EL (cell line): ENCODE data around the gene NKD1.
A peak's percentile ranks its signal among the peaks of the same experiment; 100 is the strongest.
"Not testable (repeated sequence)": the region's sequence is repeated elsewhere in the genome, so short reads cannot be mapped to it uniquely, and the experiment has no call there.

ENCODE experiments used
- DNase-seq: peaks from one replicate; pipeline ENCODE4 v3.0.0-alpha.2; 2016

NKD1 gene

DNA sequence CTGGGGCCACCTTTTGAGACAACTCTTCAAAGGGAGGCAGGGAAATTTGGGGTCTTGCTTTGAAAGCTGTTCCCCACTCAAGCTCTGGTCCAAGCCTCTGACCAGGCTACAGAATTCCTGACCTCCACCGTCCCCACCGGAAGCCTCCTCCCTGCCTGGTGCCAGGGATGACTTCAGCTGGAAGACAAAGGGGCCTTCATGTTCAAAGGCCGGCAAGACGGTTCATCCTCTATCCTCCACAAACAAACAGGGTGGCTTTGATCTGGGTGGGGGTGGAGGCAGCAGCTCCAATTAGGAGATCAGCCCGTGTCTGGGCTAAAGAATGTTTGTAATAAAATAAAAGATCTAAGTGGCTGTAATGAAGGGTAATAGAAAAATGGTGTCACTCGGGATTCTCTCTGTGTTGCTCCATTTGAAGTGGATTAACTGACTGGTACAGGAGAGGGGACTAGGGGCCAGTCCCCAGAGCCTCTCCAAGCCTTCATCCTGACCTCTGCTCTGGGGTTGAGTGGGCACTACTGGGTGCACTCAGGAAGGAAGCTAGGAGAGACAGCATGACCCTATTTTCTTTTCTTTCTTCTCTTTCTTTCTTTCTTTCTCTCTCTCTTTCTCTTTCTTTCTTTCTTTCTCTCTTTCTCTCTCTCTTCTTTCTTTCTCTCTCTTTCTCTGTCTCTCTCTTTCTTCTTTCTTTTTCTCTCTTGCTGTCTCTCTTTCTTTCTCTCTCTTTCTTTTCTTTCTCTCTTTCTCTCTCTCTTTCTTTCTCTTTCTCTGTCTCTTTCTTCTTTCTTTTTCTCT lies 27.5 kb upstream of the NKD1 start:
- DNase-seq: no peak

DNA sequence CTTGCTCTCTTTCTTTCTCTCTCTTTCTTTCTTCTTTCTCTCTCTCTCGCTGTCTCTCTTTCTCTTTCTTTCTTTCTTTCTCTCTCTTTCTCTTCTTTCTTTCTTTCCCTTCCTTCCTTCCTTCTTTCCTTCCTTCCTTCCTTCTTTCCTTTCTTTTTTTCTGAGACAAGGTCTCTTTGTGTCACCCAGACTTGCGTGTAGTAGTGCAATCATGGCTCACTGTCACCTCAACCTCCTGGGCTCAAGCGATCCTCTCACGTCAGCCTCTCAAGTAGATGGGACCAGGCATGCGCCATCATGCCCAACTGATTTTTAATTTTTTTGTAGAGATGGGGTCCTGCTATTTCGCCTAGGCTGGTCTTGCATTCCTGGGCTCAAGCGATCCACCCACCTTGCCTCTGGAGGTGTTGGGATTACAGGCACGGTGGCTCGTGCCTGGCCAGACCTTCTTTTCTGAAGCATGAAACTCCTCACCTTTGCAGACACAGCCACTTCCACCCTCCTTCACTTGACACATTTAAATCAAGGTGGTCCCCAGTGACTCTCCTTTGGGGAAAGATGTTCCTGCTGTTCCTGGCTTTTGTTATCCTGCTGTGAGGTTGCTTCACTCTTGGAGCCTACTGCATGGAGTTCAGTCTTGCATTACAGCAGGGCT lies 26.8 kb upstream of the NKD1 start:
- DNase-seq: no peak

DNA sequence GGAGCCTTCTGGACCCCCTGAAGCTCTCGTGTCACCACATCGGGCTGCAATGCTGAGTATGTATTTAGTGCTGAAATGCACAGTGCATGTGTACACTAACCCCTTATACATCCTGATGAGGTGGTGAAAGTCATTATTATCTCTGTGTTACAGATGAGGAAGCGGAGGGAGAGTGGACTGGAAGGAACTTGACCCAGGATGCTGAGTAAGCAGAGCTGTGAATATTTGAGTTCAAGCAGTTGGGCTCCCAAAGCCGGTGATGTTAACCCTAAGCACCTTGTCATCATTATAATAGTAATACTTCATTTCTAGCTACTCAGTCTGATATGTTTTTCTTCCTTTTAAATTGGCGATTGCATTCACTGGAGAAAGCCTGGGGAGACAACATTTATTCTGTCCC lies 25.9 kb upstream of the NKD1 start:
- no peak for DNase-seq

- no peak for DNase-seq
Observed at GRCh38 chr16:50523710-50524109, 24.5 kb upstream of the NKD1 start.

- DNase-seq: no peak
Observed at GRCh38 chr16:50525262-50525661, 22.9 kb upstream of the NKD1 start.

DNA sequence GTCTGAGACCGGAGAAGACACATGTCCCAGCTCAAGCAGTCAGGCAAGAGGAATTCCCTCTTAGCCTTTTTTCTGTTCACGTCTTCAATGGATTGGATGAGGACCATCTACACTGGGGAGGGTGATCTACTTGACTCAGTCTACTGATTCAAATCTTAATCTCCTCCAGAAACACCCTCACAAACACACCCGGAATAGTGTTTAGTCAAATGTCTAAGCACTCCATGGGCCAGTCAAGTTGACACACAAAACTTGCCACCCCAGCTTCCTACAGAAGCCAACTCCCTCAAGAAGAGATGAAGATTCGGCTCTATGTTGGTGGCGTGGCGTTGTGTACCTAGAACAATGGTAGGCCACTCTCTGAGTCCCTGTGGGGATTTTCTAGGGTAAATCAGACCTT lies 22.5 kb upstream of the NKD1 start:
- DNase-seq: no peak

GRCh38 chr16:50526249-50526648 lies 21.9 kb upstream of the NKD1 start:
- DNase-seq: no peak

- no peak for DNase-seq
Observed at GRCh38 chr16:50526796-50527195, 21.4 kb upstream of the NKD1 start.

DNA sequence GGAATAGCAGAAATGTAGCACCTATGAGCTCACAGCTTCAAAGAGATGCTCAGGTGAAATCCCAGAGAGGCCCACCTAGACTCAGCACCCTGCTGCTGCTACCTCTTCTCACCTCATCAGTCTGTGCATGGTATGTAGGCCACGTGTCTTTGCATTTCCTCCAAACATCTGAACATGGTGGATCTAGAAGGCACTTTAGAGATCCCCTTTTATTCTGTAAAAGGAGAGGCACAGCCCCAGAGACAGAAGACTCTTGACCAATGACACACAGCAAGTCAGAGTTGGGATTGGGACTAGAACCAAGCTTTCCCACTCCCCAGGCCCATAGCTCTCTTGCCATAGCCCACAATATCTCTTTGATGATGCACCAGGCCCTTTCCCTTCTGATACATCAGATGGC lies 19.4 kb upstream of the NKD1 start:
- no peak for DNase-seq

DNA sequence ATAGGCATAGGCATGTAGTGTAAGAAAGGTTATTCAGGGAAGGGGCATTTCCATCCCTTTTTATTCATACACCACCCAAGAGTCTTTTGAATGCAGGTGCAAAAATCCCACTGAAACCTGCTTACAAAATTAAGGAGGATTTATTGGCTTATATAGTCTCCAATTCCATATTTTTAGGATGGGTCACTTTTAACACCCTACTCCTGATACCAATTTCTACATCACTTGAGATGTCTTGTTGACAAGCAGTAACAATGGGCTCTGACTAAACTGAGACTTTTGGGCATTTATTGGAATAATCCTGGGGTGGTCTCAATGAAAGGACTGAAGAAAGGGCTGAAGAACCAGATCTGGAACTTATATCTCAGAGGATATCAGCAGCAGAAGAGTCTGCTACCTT lies 18.9 kb upstream of the NKD1 start:
- DNase-seq: no peak

- DNase-seq: no peak
Observed at GRCh38 chr16:50530277-50531236, 17.6 kb upstream of the NKD1 start.

GRCh38 chr16:50531359-50531758 lies 16.8 kb upstream of the NKD1 start:
- DNase-seq: no peak

GRCh38 chr16:50531901-50532300 lies 16.3 kb upstream of the NKD1 start:
- no peak for DNase-seq

GRCh38 chr16:50532576-50532975 lies 15.6 kb upstream of the NKD1 start:
- no peak for DNase-seq

DNA sequence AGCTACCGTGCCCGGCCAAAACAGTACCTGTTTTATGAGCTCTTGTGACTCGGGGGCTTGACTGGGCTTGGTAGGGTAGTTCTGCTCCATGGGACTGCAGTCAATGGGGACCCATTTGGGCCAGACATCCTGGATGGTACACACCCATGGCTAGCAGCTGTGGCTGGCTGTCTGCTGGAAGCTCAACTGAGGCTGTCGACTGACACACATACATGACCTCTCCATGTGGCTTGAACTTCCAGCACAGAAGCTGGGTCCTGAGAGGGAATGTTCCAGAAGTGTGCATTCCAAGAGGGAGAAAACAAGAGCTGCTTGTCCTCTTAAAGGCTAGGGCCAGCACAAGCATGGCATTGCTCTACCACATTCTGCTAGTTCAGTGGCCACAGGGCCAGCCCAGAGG lies 14.9 kb upstream of the NKD1 start:
- DNase-seq: no peak

DNA sequence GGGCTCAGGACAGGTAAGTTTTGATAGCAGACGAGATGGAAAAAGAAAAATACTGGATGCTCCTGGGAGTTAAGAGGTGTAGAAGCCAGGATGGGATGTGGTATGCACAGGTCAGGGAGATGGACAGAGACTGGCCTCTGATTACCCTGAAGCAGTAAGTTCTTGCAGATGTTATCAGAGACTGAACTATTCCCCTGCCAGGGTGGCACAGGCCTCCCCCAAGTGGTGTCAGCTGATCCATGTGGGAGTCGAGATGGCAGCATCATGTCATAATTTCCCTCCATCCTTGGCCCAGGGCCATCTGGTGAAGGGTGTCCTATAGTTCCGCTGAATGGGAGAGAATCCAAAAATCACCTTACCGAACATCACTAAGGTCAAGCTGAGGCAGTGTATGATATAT lies 14.1 kb upstream of the NKD1 start:
- no peak for DNase-seq

DNA sequence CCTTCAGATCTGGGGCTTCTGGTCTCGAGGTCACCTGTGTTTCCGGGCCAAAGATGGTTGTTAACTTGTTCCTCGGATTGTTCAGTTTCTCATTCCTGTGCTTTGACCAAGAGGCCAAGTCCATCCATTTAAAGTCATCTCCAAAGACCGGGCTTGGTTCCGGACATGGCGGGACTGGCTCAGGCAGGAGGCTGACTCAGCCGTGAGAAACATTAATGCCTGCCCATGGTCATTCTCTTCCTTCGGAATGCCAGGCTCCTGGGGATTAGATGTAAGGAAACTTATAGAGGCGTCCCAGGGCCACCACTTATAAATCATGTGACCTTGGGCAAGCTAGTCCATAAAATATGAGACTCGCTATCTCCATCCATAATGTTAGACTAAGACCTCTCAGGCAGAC lies 13.6 kb upstream of the NKD1 start:
- DNase-seq: no peak

- DNase-seq: no peak
Observed at GRCh38 chr16:50534958-50535357, 13.2 kb upstream of the NKD1 start.

DNA sequence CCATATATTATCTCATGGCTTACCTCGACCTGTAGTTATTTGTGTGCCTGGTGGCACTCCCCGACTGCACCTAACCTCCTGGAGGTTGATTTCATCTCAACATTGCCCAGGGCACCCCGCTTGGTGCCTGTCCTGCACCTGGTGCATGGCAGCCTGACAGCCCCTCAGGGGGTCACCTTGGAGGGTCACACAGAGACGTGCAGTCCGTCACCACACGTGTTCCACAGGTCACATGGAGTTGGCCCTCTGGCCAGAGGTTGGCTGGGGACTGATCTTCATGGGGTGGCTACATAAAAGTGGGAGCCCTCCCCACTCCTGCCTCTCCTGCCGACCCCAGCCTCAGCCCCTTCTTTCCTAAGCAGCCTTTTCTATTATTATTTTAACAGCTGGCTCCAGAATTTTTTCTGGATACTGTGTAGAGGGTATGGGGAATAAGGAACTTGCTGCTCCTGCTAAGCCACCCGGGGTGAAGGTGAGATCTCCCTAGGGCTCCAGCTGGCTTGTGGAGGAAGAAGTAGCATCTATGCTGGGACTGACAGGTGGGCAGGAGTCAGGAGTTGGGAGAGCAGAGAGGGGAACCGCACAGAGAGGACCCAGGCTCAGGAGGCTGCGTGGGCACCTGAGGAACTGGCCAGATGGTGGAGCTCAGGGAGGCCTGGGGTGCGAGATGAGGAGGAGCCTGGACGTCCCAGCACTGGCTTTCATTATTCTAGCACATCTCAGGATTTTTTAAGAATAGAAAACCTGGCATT lies 12.5 kb upstream of the NKD1 start:
- no peak for DNase-seq

- DNase-seq: not testable (repeated sequence)
Observed at GRCh38 chr16:50536258-50536645, 11.9 kb upstream of the NKD1 start.

- DNase-seq: peak; percentile 30
Observed at GRCh38 chr16:50537533-50538290, 10.5 kb upstream of the NKD1 start.
